ENCODE results near the gene IPO4. TPM values are rescaled to one million over a fixed set of nuclear protein-coding genes. Genes with fewer than 3 reads are reported as not detected.

The IPO4 gene
- total RNA-seq, 1 experiment from 2014 or later: 75.0 TPM

DNA sequence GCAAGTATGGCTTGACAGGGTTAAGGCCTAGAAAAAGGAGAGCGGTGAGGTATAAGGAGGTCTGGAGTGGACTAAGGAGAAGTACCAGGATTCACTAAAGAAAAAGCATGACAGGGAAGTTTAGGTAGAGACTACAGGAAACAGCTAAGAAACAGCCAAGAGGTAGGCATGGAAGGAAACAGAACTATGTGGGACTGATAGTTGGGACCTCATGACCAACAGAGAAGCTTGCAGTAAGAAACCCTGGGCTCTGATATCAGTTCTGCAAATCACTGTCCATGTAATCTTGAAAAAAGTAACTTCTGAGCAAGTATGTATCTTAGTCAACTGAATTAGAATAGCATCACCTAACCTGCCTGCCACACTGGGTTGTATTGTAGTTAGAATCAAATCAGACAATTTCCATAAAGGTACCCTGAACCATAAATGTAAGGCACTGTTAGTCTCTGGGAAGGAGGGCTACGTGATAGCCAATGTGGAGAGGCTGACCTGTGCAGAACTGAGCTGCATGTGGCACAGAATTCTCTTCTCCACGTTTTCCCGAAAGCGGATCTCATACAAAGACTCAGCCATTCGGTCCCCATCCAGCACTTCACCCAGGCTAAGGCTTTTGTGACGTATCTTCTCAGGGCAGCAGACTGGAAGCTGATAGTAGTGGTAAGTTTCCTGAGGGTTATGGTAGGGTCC, 5.7 kb upstream of the IPO4 start:
- DNase-seq (ENCODE audit: low read depth): no peak

- no peak for DNase-seq (ENCODE audit: low read depth)
These were observed 4.3 kb upstream of the IPO4 start for GRCh38 chr14:24192933-24193332.

GRCh38 chr14:24190416-24190815, 1.8 kb upstream of the IPO4 start:
- no peak for DNase-seq (ENCODE audit: low read depth)

DNA sequence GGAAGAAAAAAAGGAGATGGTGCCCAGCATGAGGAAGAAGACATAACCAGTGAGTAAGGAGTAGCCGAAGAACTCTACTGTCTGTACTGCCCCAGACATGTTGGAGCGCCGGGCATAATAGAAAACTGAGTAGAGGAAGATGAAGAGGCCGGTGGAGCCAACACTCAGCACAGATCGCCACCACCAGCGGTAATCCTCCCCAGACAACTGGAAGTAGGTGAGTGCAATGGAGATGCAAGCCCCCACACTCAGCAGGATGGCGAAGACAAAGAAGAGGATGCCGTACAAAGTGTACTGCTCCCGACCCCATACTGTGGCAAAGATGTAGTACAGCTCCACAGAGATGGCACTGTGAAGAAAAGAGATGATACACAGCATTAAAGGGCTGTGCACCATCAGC, 844 bp upstream of the IPO4 start:
- DNase-seq (ENCODE audit: low read depth): no peak

GRCh38 chr14:24189059-24189375, 401 bp upstream of the IPO4 start:
- no peak for DNase-seq (ENCODE audit: low read depth)

- no peak for DNase-seq (ENCODE audit: low read depth)
These were observed 1.1 kb downstream of the IPO4 start for GRCh38 chr14:24187539-24187915.

DNA sequence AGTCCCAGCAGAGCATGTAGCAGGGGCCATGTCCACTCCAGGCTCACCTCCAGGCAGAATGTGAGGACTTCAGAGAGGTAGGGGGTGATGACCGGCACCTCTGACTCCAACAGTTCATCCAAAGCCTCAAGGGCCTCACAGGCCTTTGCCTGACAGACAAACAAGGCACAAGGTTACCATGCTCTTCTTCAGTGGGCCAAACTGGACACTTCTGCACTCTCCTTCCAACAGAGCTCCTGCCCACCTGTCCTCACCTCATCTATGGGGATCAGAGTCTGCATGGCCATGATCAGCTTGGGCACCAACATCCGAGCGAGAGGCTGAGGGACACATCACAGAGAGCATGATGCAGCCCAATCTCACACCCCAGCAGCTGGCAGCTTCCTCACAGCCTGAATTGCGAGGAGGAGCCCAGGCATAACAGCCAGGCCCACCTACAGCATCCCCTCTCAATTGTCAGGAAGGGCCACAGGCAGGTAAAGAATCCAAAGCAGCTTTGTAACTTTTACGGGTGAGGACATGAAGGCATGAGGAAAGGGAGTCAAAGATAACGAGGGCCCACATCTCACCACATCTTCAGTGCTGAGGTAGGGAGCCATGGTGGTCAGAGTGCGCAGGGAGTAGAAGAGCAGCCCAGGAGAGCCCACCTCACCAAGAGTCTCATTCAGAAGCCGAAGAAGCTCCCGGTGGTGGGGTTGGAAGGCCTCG, 1.6 kb downstream of the IPO4 start:
- no peak for DNase-seq (ENCODE audit: low read depth)

GRCh38 chr14:24185741-24186140, 2.9 kb downstream of the IPO4 start:
- DNase-seq (ENCODE audit: low read depth): no peak

DNA sequence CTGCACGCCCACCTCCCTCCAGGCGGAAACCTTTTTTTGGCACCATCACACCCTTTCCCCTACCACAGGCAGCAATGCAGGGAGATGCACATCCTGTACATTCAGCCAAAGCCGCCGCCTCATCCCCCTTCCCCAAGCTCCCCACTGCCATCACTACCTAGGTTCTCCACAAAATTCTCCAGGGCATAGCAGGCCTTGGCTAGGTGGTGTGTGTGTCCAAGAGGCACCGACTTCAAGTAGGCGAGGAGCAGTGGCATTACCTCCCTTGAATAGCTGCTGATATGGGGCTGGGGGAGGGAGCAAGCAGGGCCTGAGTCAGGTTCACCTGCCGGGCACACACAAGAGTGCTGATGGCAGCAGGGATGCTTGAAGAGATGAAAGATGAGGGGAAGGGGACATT, 3.6 kb downstream of the IPO4 start:
- no peak for DNase-seq (ENCODE audit: low read depth)

DNA sequence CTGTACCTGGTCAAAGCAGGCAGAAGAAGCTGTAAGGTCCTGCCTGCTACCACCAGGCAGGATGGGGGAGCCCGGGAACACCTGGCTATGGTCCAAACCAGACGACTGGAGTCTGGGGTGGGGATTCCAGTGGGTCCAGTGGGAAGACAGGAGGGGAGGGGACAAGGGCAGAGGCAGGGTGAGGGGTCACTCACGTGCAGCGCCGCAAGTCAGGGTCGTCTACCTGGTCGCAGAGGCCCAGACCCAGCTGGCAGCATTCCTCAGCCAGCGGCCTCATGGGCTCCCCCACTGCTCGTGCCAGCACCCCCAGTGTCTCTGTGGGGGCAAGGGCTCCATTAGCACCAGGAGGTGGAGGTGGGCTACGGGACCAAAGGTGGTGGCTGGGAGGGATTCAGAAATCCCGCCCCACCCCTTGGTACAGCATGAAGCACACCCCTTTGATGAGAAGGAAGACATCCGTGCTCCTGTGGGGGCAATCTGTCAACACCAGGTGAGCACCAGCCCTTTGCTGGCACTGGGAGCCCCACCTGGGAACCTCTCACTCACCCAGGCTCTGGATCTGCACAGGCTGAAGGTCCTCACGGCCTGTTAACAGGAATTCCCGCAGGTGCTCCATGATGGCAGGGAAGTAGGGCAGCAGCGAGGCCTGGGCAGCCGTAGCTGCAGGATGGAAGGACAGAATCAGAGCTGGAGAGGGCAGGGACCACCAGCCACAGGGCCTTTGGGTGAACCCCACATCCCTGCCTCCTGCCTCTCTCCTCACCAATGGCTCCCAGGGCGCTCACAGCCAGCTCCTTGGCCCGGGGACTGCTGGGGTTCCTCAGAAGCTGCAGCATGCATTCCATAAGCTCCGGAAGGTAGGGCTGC, 4.3 kb downstream of the IPO4 start:
- no peak for DNase-seq (ENCODE audit: low read depth)

GRCh38 chr14:24183014-24183481, 5.6 kb downstream of the IPO4 start:
- no peak for DNase-seq (ENCODE audit: low read depth)

DNA sequence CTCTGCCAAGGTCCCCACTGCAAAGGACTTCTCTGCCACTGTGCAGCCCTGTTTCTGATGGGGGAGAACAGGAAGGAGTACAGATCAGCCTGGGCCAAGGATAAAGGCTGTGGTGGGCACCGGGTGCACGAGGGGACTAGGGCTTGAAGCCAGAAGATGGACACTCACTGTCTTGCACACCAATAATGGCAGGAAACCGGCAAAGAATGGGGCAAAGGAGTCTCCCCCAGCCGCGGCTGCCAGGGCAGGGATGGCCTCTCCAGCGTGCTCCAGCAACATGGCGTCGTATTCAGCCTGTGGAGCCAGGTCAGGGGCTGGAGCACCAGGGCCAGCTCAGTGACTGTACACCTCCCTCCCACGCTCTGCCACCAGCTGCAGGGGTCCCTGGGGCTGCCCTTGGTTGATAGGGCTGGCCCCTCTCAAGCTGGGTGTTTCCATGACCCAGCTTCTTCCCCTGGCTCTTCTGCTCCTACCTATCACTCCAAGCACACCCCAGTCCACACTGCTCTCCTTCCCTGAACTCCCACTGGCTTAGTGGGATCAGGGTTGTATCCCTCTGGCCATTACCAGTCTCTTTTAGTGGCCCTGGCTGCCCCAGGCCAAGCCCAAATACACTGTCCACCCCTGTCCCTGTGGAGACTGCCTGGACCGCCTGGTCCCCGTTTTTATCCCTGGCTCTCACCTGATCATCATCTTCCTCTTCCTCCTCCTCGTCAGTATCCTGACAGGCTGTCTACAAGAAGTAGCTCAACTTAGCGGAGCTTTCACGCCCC, 6.3 kb downstream of the IPO4 start:
- DNase-seq (ENCODE audit: low read depth): no peak

- no peak for DNase-seq (ENCODE audit: low read depth)
These were observed 7.1 kb downstream of the IPO4 start for GRCh38 chr14:24181371-24182077.

DNA sequence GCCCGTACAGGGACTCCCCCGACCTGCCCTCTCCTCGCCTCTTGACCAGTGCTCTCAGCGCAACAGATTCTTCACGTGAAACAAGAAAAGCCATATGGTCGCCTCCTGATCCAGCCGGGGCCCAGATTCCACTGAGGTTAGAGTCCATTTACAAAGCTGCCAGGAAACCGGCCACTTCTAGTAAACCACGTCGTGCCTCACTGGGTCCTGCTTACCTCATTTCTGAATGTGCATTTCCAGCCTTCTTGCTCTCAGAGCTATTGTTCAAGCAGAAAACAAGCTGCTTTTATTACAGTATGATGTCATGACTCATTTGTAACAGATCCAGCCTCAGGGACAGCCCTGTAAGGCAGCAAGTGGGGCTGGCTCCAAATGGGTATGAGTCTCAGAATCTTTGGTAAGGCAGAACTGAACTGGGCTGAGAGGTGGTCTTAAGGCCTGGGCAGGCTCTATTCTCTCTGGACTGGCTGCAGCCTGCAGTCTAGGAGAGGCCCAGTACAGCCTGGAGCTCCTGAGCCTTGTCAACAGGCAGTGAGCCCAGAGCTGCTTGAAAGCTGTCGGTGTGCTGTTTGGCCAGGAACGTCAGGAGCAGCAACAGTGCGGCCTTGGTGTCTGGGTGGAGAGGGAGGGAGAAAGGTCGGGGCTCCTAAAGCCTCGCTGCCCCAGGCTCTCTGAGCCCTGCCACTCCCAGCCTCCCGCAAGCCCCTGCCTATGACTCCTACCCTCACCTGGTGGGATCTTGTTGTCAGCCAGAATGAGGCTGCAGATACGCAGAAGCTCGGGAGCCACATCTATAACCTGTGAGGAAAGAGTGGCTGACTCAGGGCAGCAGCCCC, 8.4 kb downstream of the IPO4 start:
- DNase-seq (ENCODE audit: low read depth): peak; percentile 69

DNA sequence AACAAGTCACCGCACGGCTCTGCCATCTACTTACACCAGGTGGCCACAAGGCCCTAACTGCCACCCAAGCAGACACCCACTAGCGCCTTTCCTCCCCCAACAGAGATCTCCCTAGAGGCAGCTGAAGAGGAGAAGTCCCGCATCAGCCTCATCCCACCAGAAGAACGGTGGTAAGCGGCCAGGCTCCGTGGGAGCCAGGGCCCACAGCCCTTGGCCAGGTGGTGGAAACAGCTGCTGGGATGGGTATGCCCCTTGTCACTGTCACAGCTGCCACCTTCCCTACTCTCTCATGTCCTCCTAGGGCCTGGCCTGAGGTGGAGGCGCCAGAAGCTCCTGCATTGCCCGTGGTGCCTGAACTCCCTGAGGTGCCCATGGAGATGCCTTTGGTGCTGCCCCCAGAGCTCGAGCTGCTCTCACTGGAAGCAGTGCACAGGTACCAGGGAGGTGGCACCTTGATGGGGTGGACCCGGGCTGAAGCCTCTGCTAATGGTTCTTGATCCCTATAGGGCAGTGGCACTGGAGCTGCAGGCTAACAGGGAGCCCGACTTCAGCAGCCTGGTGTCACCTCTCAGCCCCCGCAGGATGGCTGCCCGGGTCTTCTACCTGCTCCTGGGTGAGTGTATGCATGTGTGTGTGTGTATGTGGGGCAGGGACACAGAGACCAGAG, 9.2 kb downstream of the IPO4 start:
- DNase-seq (ENCODE audit: low read depth): no peak

GRCh38 chr14:24178399-24179178, 10.0 kb downstream of the IPO4 start:
- no peak for DNase-seq (ENCODE audit: low read depth)

DNA sequence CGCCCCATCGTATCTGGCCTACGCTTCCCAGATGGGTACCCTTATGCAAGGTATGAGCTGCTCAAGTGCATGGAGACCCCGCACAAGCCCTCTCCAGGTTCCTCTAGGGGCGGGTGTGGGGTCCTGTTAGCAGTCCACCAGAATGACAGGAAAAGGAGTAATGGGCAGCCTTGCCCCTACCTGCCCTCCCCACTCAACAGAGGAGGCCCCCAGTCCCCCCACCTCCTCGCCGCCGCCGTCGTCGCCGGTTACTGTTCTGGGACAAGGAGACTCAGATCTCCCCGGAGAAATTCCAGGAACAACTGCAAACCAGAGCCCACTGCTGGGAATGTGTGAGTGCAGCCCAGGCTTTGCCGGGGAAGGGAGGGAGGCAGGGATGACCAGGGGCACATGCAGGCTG, 10.7 kb downstream of the IPO4 start:
- DNase-seq (ENCODE audit: low read depth): no peak

GRCh38 chr14:24177041-24177825, 11.4 kb downstream of the IPO4 start:
- DNase-seq (ENCODE audit: low read depth): no peak

Data from LHCN-M2 (cell line).